Subcutaneous preadipocyte (primary cell): ENCODE measurements around the gene TFF2. TPM values are rescaled to one million over a fixed set of nuclear protein-coding genes. Genes with fewer than 3 reads are reported as not detected.

ENCODE experiments used
- total RNA-seq: library from RNA; depleted of rRNA; stranded (reverse); fragments of >200 nt; gene quantifications from 2 replicates; pipeline ENCODE4 v1.2.3, GENCODE V29; 2012

The TFF2 gene
- not detected in 2 replicates for total RNA-seq

GRCh38 chr21:42350927-42351426 lies at the start of gene TFF2:
TSS of gene TFF2 (minus strand) at chr21:42350994. CDS start at chr21:42350957, 37 bp downstream.

GRCh38 chr21:42395905-42396651 lies 45.3 kb upstream of the TFF2 start, which contains the start of gene TMPRSS3:
TSS of gene TMPRSS3 (minus strand) at chr21:42396052. CDS start at chr21:42395417, 635 bp downstream.

GRCh38 chr21:42366292-42367010 lies 15.7 kb upstream of the TFF2 start, which contains the start of gene TFF1:
TSS of gene TFF1 (minus strand) at chr21:42366535. CDS start at chr21:42366495, 40 bp downstream.

GRCh38 chr21:42315296-42315891 lies 35.4 kb downstream of the TFF2 start, which contains the start of gene TFF3:
TSS of gene TFF3 (minus strand) at chr21:42315409. CDS start at chr21:42315374, 35 bp downstream.

Other genes with a start within 250 kb of the TFF2 start
- under 0.01 and 0.20 TPM in 2 replicates for gene ABCG1, start 131.9 kb downstream of the TFF2 start, total RNA-seq
- 0.37 TPM in 1 of 2 replicates, not detected in the other for gene TFF3, start 35.6 kb downstream of the TFF2 start, total RNA-seq
- gene TFF1, start 15.5 kb upstream of the TFF2 start, total RNA-seq, result not detected in 2 replicates
- not detected in 2 replicates for gene TMPRSS3, start 45.1 kb upstream of the TFF2 start, total RNA-seq
- not detected in 2 replicates for gene UBASH3A, start 52.9 kb upstream of the TFF2 start, total RNA-seq
- not detected in 2 replicates for gene RSPH1, start 145.2 kb upstream of the TFF2 start, total RNA-seq
- gene SLC37A1, start 162.9 kb upstream of the TFF2 start, total RNA-seq, result 0.73 and 1.8 TPM in 2 replicates